Raji (cell line): ENCODE data around the gene PEX10.

Experiments
- POLR2A ChIP-seq: IDR thresholded peaks from 2 replicates; pipeline ENCODE4 v1.6.1; 2011; ENCODE audit warnings: low read depth, low read length, control low read depth; ENCODE audit not compliant: insufficient read depth

PEX10 gene

DNA sequence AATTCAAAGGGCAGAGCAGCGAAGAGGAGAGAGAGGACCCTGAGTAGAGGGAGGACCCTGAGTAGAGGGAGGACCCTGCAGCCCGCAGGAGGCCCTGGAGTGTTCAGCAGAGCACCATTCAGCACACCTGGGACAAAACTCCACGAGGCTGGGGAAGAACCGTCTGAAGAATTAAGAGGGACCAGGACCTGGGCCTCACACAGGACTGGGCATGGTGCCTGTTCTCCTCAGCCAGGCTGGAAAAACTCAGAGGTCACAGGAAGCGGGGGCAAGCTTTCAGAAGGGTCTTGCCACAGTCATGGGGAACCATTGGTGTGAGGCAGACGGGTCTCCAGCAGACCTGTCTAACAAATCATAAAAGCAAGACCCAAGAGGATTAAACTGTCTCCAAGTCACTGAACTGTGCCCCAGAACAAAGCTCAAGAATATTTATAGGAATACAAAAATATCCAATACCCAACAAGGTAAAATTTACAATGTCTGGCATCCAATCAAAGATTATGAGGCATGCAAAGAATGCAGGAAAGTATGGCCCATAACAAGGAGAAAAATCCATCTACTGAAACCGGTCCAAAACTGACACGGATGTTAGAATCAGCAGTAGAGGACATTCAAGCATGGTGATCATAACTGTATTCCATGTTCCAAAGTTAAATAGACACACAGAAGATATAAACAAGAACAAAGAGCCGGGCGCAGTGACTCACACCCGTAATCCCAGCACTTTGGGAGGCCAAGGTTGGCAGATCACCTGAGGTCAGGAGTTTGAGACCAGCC lies 51.6 kb downstream of the PEX10 start:
- no peak for TF ChIP-seq POLR2A

DNA sequence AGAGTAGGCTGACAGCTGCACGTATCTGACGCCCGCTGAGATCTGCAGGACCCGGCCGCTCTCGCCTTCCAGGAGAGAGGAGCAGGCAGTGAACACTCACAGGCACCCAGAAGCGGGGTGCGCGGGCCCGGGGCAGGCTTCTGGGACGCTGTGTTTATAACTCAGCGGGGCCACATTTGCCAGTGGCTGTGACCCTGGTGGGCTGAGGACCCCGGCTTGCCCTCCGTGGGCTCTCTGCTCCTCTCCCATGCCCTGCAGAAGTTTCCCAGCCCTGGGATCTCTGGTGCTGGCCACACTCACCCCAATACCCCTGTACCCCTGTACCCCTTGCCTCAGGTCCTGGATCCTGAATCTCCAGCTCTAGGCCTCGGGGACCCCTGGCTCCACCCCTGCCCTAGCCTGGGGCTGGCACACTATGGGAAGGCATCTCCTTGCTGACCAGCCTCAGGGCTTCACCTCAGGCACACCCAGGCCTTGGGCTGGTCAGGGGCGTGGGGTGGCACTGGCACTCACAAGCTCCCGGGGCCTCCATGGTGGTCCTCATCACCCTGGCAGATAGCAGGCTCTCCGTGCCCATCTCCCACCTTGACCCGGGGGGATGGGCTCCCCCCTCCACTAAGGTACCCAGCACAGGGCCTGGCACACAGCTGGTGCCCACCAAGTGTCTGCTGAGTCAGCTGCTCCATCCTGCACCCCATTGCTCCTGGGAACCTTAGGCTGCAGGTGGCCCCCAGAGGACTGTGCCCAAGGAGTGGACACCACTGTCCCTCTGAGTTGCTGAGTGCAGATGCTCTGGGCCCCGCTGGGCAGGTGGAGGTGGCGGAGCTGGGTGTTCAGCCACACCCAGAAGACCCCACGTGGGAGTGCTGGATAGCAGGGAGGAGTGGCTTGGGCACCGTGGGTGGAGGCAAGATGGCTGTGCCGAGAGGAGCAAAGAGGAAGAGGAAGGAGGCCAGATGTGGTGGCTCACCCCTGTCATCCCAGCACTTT lies 53.4 kb downstream of the PEX10 start:
- TF ChIP-seq POLR2A = no peak

DNA sequence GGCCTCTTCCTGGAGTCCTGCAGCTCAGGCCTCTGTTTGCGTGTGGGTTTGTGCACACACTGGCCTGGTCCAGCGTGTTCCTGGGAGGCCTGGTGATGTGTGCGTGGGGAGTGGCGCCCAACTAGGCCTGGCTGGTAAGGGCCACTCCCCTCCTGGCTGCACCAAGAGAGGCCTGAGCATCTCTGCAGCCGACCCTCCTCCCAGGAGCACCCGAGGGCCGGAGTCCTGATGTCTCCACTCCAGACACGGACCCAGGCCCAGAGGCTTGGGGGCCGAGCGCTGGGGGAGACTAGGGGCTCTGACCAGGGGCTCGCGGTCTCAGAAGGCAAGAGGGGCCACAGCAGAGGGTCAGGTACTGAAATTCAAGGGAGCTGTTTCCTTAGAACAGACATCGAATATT lies 54.3 kb downstream of the PEX10 start:
- TF ChIP-seq POLR2A = no peak

DNA sequence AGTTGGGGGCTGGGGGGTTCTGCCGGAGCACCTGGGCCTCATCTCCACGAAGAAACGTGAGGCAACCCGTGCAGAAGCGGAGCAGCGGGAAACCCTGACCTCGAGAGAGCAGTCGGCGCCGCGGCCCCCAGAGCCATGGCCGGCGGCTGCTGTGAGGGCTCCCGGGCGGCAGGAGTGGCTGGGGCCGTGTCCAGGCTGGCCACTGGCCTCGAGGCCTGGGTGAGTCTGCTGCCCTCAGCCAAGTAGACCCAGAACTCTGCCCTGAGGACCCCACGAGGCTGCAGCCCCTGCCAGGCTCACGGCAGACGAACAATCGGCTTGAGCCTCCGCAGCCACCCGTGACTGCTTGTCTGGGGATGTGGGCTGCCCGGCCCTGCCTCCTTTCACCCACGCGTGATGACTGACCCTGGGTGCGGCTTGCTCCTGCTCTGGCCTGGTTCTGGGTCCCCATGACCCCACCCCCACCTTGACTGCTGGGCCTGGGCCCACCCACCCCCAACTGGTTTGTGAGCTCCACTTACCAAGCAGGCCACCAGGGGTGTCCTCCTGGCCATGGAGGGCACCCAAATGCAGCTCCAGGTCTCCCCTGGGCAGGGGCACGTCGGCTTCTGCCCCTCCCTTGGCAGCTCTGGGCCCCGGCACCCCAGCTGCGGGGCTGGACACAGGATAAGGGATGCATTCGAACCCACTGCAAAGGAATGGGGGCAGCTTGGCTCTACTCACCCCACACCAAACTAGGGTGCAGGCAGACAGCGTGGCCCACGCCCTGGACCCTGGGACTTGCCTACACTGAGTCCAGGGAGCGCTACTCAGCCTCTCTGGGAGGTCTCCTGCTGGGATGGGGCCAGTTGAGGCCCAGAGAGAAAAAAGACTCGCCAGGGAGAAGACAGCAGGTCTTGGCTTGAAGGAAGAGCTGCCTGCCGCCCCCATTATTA lies 55.2 kb downstream of the PEX10 start:
- no peak for TF ChIP-seq POLR2A

DNA sequence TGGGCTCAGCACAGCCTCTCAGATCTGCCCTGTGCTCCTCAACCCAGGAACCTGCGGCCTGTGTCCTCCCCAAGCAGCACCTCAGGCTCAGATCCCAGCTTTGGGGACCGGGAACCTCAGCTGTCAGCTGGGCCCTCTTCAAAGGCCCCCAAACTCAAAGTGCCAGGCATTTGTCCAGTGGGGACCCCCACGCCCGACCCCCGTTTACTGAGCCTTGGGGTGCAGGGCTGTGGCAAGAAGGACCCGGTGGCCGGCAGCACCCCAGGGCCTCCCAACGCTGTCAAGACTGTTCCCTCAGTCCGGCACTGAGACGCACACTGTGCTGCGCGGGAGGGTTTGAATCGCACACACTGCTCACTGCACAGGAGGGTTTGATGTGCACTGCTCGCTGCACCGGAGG lies 56.0 kb downstream of the PEX10 start:
- no peak for TF ChIP-seq POLR2A

DNA sequence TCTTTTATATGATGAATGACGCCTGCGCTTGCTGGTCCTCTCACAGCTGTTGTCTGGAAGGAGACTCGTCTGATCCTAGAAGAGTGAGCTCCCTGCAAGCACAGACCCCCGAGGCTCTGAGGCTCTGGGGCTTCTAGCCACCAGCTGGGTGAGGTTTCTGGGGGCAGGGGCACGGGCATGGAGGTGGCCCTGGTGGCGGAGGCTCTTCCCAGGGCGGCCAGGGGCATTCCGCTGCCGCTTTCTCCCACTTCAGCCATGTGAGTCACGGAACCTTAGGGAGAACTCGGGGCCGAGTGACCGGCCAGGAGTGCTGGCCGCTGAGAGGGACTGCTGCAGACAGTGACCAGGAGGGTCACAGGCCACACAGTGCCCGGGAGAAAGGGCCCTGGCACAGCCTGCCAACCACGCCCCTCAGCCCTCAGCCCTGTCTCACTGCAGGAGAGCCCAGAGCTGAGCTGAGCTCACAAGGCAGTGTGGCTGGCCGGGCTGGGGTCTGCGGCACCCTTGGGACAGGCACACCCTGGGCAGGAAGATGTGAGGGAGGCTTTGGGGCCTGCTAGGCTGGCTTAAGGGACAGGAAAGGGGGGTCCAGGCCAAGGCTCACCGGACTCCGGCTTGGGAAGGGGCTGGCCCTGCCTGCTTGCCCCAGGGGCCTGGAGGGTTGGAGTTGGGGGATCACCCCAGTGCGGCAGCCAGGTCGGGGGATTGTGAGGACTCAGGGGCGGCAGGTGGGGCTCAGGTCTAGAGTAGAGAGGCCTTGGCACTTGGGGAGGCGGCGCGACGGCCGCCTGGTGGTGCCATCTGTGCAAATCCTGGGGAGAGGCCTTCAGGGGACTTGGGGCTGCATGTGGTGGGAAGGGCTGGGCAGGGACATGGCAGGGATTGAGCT lies 56.7 kb downstream of the PEX10 start:
- TF ChIP-seq POLR2A = no peak

DNA sequence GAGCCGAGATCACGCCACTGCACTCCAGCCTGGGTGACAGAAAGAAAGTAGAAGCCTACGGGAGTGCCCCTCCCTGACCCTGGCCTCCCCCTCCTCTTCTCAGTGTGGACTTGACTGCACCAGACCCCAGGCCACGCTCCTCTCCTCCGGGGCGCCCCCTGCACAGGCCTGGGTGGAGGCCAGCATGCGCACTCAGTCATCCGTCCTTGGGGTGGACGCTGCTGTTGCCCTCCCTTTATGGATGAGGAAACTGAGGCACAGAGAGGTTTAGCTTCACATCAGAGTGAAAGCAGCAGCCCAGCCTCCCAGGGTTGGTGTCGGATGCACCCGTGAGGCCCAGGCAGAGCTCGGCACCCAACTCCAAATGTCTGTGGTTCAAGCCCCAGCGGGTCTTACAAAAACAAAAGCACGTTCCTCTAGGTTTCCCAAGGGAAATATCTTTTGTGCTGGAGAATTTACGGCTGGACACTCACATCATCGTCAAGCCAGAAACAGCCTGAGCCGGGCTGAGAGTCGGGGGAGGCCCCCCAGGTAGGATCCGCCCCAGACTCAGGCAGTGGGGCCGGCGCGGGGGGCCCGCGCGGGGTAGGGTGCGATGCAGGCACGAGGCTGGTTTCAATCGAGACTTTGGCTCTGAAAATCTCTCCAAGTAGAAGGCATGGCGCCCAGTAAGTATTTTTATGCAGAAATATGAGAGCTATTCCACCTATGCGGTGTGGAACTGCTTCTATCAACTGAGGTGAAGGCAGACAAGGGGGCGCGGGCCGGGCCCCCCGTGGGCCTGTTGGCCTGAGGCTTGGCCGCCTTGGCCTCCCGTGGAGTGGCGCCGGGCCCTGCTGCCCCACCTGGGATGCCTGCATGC lies 57.6 kb downstream of the PEX10 start:
- TF ChIP-seq POLR2A = no peak
